GM12874 (cell line): ENCODE data around the gene RGS1.

Experiments
- CTCF ChIP-seq: IDR thresholded peaks from 2 replicates; pipeline ENCODE4 v1.5.1; 2011; ENCODE audit warnings: low read depth, mild to moderate bottlenecking, control low read depth, low read length, moderate library complexity; ENCODE audit not compliant: insufficient read depth

Gene RGS1

GRCh38 chr1:192575499-192576189 lies at the start of gene RGS1:
RGS1 (plus strand) TSS chr1:192575773; CDS start chr1:192575793, 20 bp downstream.
- no peak for TF ChIP-seq CTCF

GRCh38 chr1:192527111-192527795 lies 48.3 kb upstream of the RGS1 start:
- TF ChIP-seq CTCF, result no peak

- TF ChIP-seq CTCF, result no peak
These were observed 47.6 kb upstream of the RGS1 start for GRCh38 chr1:192527950-192528349.

GRCh38 chr1:192529031-192529755 lies 46.4 kb upstream of the RGS1 start:
- no peak for TF ChIP-seq CTCF

- no peak for TF ChIP-seq CTCF
These were observed 45.8 kb upstream of the RGS1 start for GRCh38 chr1:192529811-192530210.

- TF ChIP-seq CTCF, result no peak
These were observed 45.3 kb upstream of the RGS1 start for GRCh38 chr1:192530254-192530653.

GRCh38 chr1:192534666-192535065 lies 40.9 kb upstream of the RGS1 start:
- TF ChIP-seq CTCF, result no peak
